OCI-LY3 (cell line): Measurements from ENCODE around the gene PDZD7.

Experiments used
- H2AFZ ChIP-seq: fragments of 200-600, 300-600 bp; shearing (Covaris generic); 2 replicates; pipeline ENCODE4 v1.6.0; 2014; ENCODE audit warnings: antibody characterized with exemption, low read depth, low read length
- H3K27ac ChIP-seq: fragments of 200-600, 300-600 bp; sonication (generic); 2 replicates; pipeline ENCODE4 v1.5.1; 2014; ENCODE audit warnings: mild to moderate bottlenecking, low read length, moderate library complexity, mixed read lengths
- H3K27me3 ChIP-seq: fragments of 200-600, 300-600 bp; sonication (generic); 2 replicates; pipeline ENCODE4 v1.6.1; 2014; ENCODE audit warnings: low read depth, low read length, mixed read lengths
- H3K36me3 ChIP-seq: fragments of 200-600, 300-600 bp; sonication (generic); replicated peaks from 2 replicates; pipeline ENCODE3; 2014; ENCODE audit warnings: low read depth, low read length, mixed read lengths
- H3K4me1 ChIP-seq: fragments of 300-600, 200-600 bp; sonication (generic); 2 replicates; pipeline ENCODE4 v1.6.1; 2014; ENCODE audit warnings: low read length, mixed read lengths
- H3K4me2 ChIP-seq: fragments of 200-600, 300-600 bp; sonication (generic); 2 replicates; pipeline ENCODE4 v1.6.1; 2014; ENCODE audit warnings: low read length, mixed read lengths
- H3K4me3 ChIP-seq: fragments of 300-600, 200-600 bp; sonication (generic); 2 replicates; pipeline ENCODE4 v1.5.1; 2014; ENCODE audit warnings: antibody characterized with exemption, mild to moderate bottlenecking, low read length, moderate library complexity
- H3K79me2 ChIP-seq: fragments of 300-600, 200-600 bp; shearing (Covaris generic); 2 replicates; pipeline ENCODE4 v1.6.1; 2014; ENCODE audit warnings: mild to moderate bottlenecking, low read length, mixed read lengths
- H3K9ac ChIP-seq: fragments of 300-600, 200-600 bp; shearing (Covaris generic); 2 replicates; pipeline ENCODE4 v1.6.0; 2014; ENCODE audit warnings: mild to moderate bottlenecking, low read length, moderate library complexity
- H3K9me3 ChIP-seq: fragments of 200-600, 300-600 bp; shearing (Covaris generic); 2 replicates; pipeline ENCODE4 v1.6.1; 2014; ENCODE audit warnings: low read length, mixed read lengths; ENCODE audit not compliant: insufficient read depth
- H4K20me1 ChIP-seq: fragments of 200-600, 300-600 bp; sonication (generic); 2 replicates; pipeline ENCODE4 v1.6.1; 2016; ENCODE audit warnings: low read length, mixed read lengths; ENCODE audit not compliant: insufficient read depth
- CTCF ChIP-seq: fragments of 200-600, 300-600 bp; sonication (generic); IDR thresholded peaks from 2 replicates; pipeline ENCODE4 v1.5.1; 2014; ENCODE audit warnings: antibody characterized with exemption, low read length, low read depth
- EZH2phosphoT487 ChIP-seq: fragments of 200-600 bp; shearing (Covaris generic); IDR thresholded peaks from 2 replicates; pipeline ENCODE4 v1.6.1; 2018; ENCODE audit warnings: antibody characterized with exemption, mixed run types, low read depth

The PDZD7 gene

DNA sequence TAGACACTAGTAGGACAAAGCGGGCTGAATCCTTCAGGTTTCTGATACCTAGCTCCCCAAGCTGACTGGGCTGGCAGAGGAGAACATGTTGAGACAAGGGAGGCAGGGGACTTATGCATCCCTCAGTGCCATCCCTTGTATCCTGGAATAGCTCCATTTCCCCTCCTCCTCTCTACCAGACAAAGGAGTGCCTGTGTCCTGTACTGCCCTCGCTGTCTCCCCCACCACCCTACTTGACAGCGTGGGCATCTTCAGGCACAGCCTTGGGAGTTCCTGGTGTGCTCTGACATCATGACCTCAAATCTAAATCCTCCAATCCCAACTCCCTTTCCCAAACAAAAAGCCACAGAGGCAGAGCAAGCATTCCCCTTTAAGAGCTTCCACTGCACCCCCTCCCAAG is 9.1 kb upstream of the PDZD7 start:
- Histone ChIP-seq H3K9me3 (no peaks in the 10 kb centered on the region), H3K27me3 (no peaks in the 10 kb centered on the region)
- TF ChIP-seq EZH2phosphoT487 = no peak
- no peak for TF ChIP-seq CTCF

DNA sequence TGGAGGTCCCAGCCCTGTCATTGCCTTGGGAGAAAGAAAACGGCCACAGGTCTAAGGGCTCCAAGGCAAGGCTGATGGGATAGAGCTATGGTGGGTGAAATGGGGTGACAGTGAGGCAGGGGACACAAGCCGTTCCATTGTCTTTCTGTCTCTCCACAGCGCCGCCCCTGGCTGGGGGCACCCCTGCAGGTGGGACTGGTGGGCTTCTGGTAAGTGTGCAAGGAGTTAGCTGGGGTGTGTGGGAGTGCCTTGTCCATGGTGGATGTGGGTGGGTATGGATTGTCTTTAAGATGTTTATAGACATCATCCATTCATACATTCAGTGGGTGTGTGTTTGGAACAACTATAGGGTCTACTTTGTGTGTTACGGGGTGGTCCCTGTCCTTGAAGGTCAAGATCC is 7.6 kb upstream of the PDZD7 start:
- no peaks in the 10 kb centered on the region for H3K36me3 ChIP-seq
- peaks cover 8% of the 10 kb centered on the region; the same call in 1 of the 2 replicates for H3K4me1 ChIP-seq
- no peaks in the 10 kb centered on the region for H4K20me1 ChIP-seq
- H3K9ac ChIP-seq = no peak overlapping the region
- TF ChIP-seq EZH2phosphoT487 (no peak), CTCF (no peak)
- no peaks in the 10 kb centered on the region for H3K27me3 ChIP-seq
- H3K4me3 ChIP-seq = no peak overlapping the region
- no peak overlapping the region for H2AFZ ChIP-seq
- no peak overlapping the region for H3K27ac ChIP-seq
- H3K4me2 ChIP-seq = no peak overlapping the region
- no peaks in the 10 kb centered on the region for H3K79me2 ChIP-seq
- H3K9me3 ChIP-seq = no peaks in the 10 kb centered on the region

More for the DNA sequence above, 9.1 kb upstream of the PDZD7 start:
- no peak overlapping the region for H3K4me3 ChIP-seq
- H3K4me2 ChIP-seq = no peak overlapping the region
- H3K79me2 ChIP-seq = no peaks in the 10 kb centered on the region
- no peak overlapping the region for H2AFZ ChIP-seq
- no peaks in the 10 kb centered on the region for H4K20me1 ChIP-seq
- H3K9ac ChIP-seq = no peak overlapping the region
- H3K27ac ChIP-seq = no peak overlapping the region
- no peaks in the 10 kb centered on the region for H3K36me3 ChIP-seq
- H3K4me1 ChIP-seq = peaks cover 10% of the 10 kb centered on the region; the same call in 1 of the 2 replicates

- Histone ChIP-seq H3K27me3 (peaks cover 4% of the 10 kb centered on the region; the same call in 1 of the 2 replicates), H3K9me3 (no peaks in the 10 kb centered on the region), H4K20me1 (no peaks in the 10 kb centered on the region), H3K9ac (no peak overlapping the region), H2AFZ (no peak overlapping the region), H3K36me3 (no peaks in the 10 kb centered on the region), H3K79me2 (no peaks in the 10 kb centered on the region), H3K4me3 (no peak overlapping the region), H3K4me2 (no peak overlapping the region), H3K4me1 (peaks cover 7% of the 10 kb centered on the region; the same call in 1 of the 2 replicates), H3K27ac (no peak overlapping the region)
- TF ChIP-seq CTCF = no peak
- TF ChIP-seq EZH2phosphoT487 = no peak
These were observed 5.8 kb upstream of the PDZD7 start for GRCh38 chr10:101036726-101037125.

DNA sequence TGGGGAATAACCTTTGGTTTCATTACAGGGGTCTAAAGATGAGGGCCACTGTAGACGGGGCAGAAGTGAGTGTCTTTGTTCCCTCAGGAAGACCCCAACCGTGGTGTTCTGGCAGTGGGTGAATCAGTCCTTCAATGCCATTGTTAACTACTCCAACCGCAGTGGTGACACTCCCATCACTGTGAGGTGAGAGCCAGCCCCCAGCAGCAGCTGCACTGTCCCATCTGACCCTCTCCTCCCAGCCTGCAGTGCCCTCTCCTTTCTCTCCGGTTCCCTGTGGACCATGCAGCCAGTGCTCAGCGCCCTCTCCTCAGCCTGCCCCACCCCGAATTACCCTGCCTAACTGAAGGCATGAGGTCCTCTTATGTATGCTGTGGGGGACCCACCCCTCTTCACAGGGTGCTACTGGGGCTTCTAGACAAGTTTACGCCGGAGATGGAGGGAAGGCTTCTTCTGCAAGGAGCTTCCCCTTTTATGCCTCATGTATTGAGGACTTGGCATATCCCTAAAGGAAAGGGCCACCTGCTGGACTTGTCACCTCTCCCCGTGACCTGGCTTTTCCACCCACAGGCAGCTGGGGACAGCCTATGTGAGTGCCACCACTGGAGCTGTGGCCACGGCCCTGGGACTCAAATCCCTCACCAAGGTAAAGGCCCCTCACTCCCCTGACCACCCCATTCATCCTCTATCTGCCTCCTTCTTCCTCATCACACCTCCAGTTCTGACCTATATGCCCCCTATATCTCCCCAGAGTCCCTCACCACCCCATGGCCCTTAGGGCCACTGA is 5.2 kb upstream of the PDZD7 start:
- Histone ChIP-seq H3K4me2 (no peak overlapping the region), H3K4me3 (no peak overlapping the region), H3K9me3 (no peaks in the 10 kb centered on the region), H4K20me1 (no peaks in the 10 kb centered on the region), H3K27me3 (peaks cover 10% of the 10 kb centered on the region), H3K4me1 (peaks cover 7% of the 10 kb centered on the region; the same call in 1 of the 2 replicates), H3K79me2 (no peaks in the 10 kb centered on the region), H3K9ac (no peak overlapping the region), H2AFZ (no peak overlapping the region), H3K27ac (no peak overlapping the region), H3K36me3 (no peaks in the 10 kb centered on the region)
- TF ChIP-seq CTCF (no peak), EZH2phosphoT487 (no peak)
